GM10266 (cell line): ENCODE measurements around the gene NOXA1.

Experiments used
- DNase-seq: peaks from one replicate; pipeline ENCODE4 v3.0.0; 2012; ENCODE audit errors: extremely low spot score
- CTCF ChIP-seq: IDR thresholded peaks from 2 replicates; pipeline ENCODE4 v1.5.1; 2012; ENCODE audit warnings: mild to moderate bottlenecking, low read depth; ENCODE audit not compliant: control insufficient read depth, insufficient read depth; ENCODE audit errors: missing control alignments

The NOXA1 gene

GRCh38 chr9:137452761-137453642 lies 29.8 kb downstream of the NOXA1 start:
- DNase-seq = no peak
- TF ChIP-seq CTCF = no peak

- TF ChIP-seq CTCF = no peak
- peak; percentile 95 for DNase-seq
These were observed 30.5 kb downstream of the NOXA1 start for GRCh38 chr9:137453643-137454081.

GRCh38 chr9:137454145-137454596 lies 31.0 kb downstream of the NOXA1 start:
- DNase-seq = peak; percentile 78

GRCh38 chr9:137454597-137455358 lies 31.6 kb downstream of the NOXA1 start:
- DNase-seq = no peak
- no peak for TF ChIP-seq CTCF

More at GRCh38 chr9:137454145-137454596, 31.0 kb downstream of the NOXA1 start:
- TF ChIP-seq CTCF = no peak

- DNase-seq = no peak
- TF ChIP-seq CTCF = no peak
These were observed 32.3 kb downstream of the NOXA1 start for GRCh38 chr9:137455359-137455991.

- DNase-seq = no peak
- no peak for TF ChIP-seq CTCF
These were observed 33.1 kb downstream of the NOXA1 start for GRCh38 chr9:137456061-137456863.
